NCI-H345 (cell line): ENCODE data around the gene OPA3.
"Not testable (repeated sequence)": the region's sequence is repeated elsewhere in the genome, so short reads cannot be mapped to it uniquely, and the experiment has no call there.

Experiments
- DNase-seq: peaks from one replicate; lab custom pipeline; 2025; lab: John Stamatoyannopoulos, UW

Gene OPA3

GRCh38 chr19:45584332-45585157 is at the start of gene OPA3:
TSS of gene OPA3 (minus strand) at chr19:45584802. CDS start at chr19:45584764, 38 bp downstream.
- peak; percentile 99 for DNase-seq

GRCh38 chr19:45632468-45633196 is 48.0 kb upstream of the OPA3 start:
- DNase-seq: peak; percentile 48

DNA sequence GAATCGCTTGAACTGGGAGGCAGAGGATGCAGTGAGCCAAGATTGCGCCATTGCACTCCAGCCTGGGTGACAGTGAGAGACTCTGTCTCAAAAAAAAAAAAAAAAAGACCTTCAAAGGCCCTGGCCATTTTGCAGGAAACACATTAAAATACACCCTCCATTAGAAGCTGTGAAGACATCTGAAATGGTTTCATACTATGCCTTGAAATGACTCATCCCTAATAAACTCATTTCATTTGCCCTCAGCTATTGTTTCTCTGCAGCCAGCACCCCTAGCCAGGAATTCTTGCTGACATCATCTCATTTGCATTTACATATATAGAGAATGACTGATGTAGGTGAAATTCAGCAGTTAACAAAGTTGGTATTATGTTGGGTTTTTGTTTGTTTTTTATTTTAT is 45.9 kb upstream of the OPA3 start:
- no peak for DNase-seq

- no peak for DNase-seq
These were observed 45.1 kb upstream of the OPA3 start for GRCh38 chr19:45629704-45630103.

- not testable (repeated sequence) for DNase-seq
These were observed 43.6 kb upstream of the OPA3 start for GRCh38 chr19:45628219-45628618.

- DNase-seq: no peak
These were observed 39.4 kb upstream of the OPA3 start for GRCh38 chr19:45623984-45624383.

- DNase-seq: no peak
These were observed 37.4 kb upstream of the OPA3 start for GRCh38 chr19:45621976-45622503.

GRCh38 chr19:45621389-45621788 is 36.8 kb upstream of the OPA3 start:
- no peak for DNase-seq

- DNase-seq: no peak
These were observed 32.1 kb upstream of the OPA3 start for GRCh38 chr19:45616704-45617017.

- peak; percentile 35 for DNase-seq
These were observed 31.4 kb upstream of the OPA3 start for GRCh38 chr19:45615795-45616703.

- not testable (repeated sequence) for DNase-seq
These were observed 30.5 kb upstream of the OPA3 start for GRCh38 chr19:45615056-45615455.

DNA sequence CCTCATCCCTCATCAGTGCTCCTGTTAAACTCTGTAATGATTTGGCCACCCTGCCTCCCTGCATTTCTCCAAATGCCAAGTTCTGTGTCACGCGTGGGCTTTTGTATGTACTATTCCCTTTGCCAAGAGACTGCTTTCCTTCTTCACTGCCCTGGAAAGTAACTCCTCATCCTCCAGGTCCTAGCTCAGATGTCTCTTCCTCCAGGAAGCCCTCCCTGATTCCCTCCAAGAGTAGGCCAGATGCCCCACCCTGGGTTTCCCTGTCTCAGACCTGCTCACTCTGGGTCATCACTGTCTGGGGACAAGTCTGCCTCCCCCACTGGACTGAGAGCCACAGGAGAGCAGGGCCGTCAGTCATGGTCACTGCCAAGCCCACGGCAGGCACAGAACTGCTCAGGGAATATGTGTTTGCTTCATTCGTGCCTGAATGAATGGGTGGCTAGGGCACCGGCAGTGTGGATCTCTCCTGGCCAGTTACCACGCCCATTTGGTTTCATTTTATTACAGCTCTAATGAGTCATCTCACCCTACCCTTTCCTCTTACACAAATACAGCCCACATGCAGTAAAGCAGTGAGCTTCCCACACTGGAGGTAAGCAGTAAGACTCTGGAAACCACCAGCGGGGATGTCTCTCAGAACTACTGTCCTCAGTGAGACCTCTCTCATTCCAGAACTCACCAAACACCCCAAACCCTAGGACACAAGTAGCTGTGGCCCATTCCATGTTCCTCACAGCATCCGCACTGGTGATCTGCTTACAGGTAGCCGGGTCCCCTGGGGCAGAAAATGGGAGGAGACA is 29.5 kb upstream of the OPA3 start:
- no peak for DNase-seq

GRCh38 chr19:45608948-45609347 is 24.3 kb upstream of the OPA3 start:
- no peak for DNase-seq

GRCh38 chr19:45607071-45608029 is 22.7 kb upstream of the OPA3 start:
- DNase-seq: peak; percentile 43

DNA sequence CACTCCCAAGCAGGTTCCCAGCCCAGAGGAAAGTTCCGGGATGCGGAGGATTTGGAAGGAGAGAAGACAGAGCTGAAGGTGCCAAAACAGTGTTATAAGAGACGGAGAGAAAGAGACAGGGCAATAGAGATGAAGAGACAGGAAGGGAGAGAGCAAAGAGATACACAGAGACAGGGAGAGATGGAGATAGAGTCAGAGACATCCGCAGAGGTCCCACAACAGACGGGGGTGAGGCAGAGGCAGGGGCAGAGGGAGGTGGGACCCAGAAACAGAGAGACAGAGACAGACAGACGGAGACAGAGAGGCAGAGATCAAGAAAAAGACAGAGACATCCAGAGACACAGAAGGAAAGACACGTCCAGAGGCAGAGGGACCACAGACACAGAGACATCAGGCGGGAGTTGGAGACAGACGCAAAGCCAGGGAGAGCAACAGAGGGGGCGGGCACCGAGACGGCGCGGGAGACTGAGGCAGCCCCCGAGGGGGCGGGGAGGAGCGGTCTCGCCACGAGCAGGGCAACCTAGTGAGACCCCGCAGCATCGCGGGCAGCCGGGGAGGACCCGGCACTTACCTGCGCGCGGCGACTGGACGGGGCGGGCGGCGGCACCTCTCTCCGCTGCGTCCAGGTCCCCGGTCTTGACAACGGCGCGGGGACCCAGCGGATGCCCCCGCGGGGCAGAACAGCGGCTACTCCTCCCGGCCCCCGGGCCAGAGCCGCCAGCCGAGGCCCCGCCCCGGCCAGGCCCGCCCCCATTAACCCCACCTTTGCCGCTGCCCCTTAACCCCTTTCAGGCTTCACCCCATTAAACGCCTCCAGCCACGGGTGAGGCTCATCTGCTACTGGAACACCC is 17.1 kb upstream of the OPA3 start, which contains the start of gene GPR4:
Gene GPR4 (minus strand): TSS at position 689 of the 851 bp plus-strand sequence. CDS start 10,346 bp downstream, outside the sequence.
- no peak for DNase-seq

GRCh38 chr19:45601115-45601514 is 16.5 kb upstream of the OPA3 start:
- DNase-seq: no peak

DNA sequence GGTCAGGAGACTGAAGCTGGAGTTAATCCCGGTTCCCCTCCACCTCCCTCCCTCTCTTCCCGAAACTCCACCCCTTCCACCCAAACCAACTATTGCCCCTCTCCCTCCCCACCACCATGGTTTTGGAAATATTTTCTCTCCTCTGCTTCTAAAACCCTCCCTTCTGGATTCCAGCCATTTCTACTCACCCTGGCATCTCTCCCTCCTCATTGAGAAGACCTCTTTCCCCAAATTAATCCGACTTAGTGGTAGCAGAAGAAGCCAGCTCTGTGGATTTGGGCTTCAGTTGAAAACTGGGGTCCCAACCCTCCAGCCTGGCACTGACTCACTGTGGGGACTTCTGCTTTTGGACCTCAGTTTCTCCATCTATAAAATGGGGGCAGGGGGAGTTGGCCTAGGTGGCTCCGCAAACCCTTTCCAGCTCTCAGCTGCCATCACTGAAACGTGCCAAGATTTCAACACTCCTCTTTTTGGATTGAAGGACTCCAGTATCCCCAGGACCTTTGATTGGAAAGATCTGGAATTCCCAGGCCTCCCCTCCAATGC is 15.8 kb upstream of the OPA3 start:
- no peak for DNase-seq

GRCh38 chr19:45599286-45599685 is 14.7 kb upstream of the OPA3 start:
- no peak for DNase-seq
